Type B pancreatic cell (in vitro differentiated cells): ENCODE results near the gene KLK1. TPM values are rescaled to one million over a fixed set of nuclear protein-coding genes. Genes with fewer than 3 reads are reported as not detected.

ENCODE experiments used
- DNase-seq: peaks from one replicate; pipeline ENCODE4 v3.0.0; 2021; ENCODE audit warnings: mixed read lengths; ENCODE audit not compliant: unreplicated experiment; ENCODE audit errors: extremely low spot score
- H3K27ac Mint-ChIP-seq: 2 replicates; pipeline ENCODE4 v1.8.0; 2021; ENCODE audit warnings: mild to moderate bottlenecking, mixed read lengths
- H3K27me3 Mint-ChIP-seq: 2 replicates; pipeline ENCODE4 v1.8.0; 2021; ENCODE audit warnings: mixed read lengths
- H3K36me3 Mint-ChIP-seq: 2 replicates; pipeline ENCODE4 v1.8.0; 2021; ENCODE audit warnings: mixed read lengths
- H3K4me1 Mint-ChIP-seq: one replicate; pipeline ENCODE4 v1.8.0; 2021; ENCODE audit warnings: mixed read lengths; ENCODE audit not compliant: unreplicated experiment
- H3K4me3 Mint-ChIP-seq: 2 replicates; pipeline ENCODE4 v1.8.0; 2021; ENCODE audit warnings: mild to moderate bottlenecking, mixed read lengths
- H3K9me3 Mint-ChIP-seq: 2 replicates; pipeline ENCODE4 v1.8.0; 2021; ENCODE audit warnings: mixed read lengths
- CTCF ChIP-seq: fragments of 200-600 bp; sonication (generic); conservative IDR thresholded peaks from 2 replicates; pipeline ENCODE4 v1.5.0; 2021; ENCODE audit warnings: antibody characterized with exemption, mild to moderate bottlenecking
- total RNA-seq: library from RNA; stranded (reverse); gene quantifications from 2 replicates; pipeline ENCODE4 v1.2.1, GENCODE V29; 2021; ENCODE audit warnings: low replicate concordance

The KLK1 gene
- total RNA-seq, 1 donor from 2014 or later, result 1.5 TPM

- DNase-seq, result no peak
- Mint-ChIP-seq H3K36me3 (no peaks in the 10 kb centered on the region), H3K4me3 (no peak overlapping the region), H3K27ac (no peak overlapping the region), H3K9me3 (no peaks in the 10 kb centered on the region), H3K4me1 (no peaks in the 10 kb centered on the region), H3K27me3 (no peaks in the 10 kb centered on the region)
- TF ChIP-seq CTCF, result no peak
These were observed 30.0 kb downstream of the KLK1 start for GRCh38 chr19:50793558-50794065.

GRCh38 chr19:50792272-50793250 is 31.0 kb downstream of the KLK1 start:
- TF ChIP-seq CTCF, result no peak
- Mint-ChIP-seq H3K27ac (no peak overlapping the region), H3K4me3 (no peak overlapping the region), H3K36me3 (no peaks in the 10 kb centered on the region), H3K4me1 (no peaks in the 10 kb centered on the region), H3K9me3 (no peaks in the 10 kb centered on the region), H3K27me3 (no peaks in the 10 kb centered on the region)
- DNase-seq, result no peak

GRCh38 chr19:50791594-50792271 is 31.9 kb downstream of the KLK1 start:
- H3K27ac Mint-ChIP-seq, result peak overlapping the region; percentile 47
- no peak for TF ChIP-seq CTCF
- H3K36me3 Mint-ChIP-seq, result no peaks in the 10 kb centered on the region
- H3K27me3 Mint-ChIP-seq, result no peaks in the 10 kb centered on the region
- no peaks in the 10 kb centered on the region for H3K9me3 Mint-ChIP-seq
- no peak overlapping the region for H3K4me3 Mint-ChIP-seq
- no peak for DNase-seq
- no peaks in the 10 kb centered on the region for H3K4me1 Mint-ChIP-seq

- H3K36me3 Mint-ChIP-seq, result no peaks in the 10 kb centered on the region
- no peaks in the 10 kb centered on the region for H3K4me1 Mint-ChIP-seq
- no peak for DNase-seq
- no peaks in the 10 kb centered on the region for H3K9me3 Mint-ChIP-seq
- H3K27ac Mint-ChIP-seq, result peak overlapping the region; percentile 47
- no peaks in the 10 kb centered on the region for H3K27me3 Mint-ChIP-seq
- no peak for TF ChIP-seq CTCF
- peak overlapping the region; percentile 26 for H3K4me3 Mint-ChIP-seq
These were observed 32.6 kb downstream of the KLK1 start for GRCh38 chr19:50790922-50791467.

- Mint-ChIP-seq H3K27me3 (peaks cover 3% of the 10 kb centered on the region), H3K4me3 (peak within 1 kb of the TSS; percentile 26), H3K9me3 (no peaks in the 10 kb centered on the region), H3K27ac (peak within 1 kb of the TSS; percentile 47), H3K36me3 (no peaks in the 10 kb centered on the region), H3K4me1 (peaks cover 4% of the 10 kb centered on the region)
- TF ChIP-seq CTCF, result no peak
- no peak for DNase-seq
These were observed 33.2 kb downstream of the KLK1 start, which contains the start of gene ACP4 for GRCh38 chr19:50790396-50790795. Gene ACP4, plus strand, starts transcription at chr19:50790415. Its CDS starts 0 bp downstream, at chr19:50790415.
